HEK293 (cell line): ENCODE data around the gene IFFO2.

Experiments
- CTCF ChIA-PET: fragments of 350-600 bp; formaldehyde crosslinking; extraction: SDS; loops from one replicate; lab custom pipeline; 2021; ENCODE audit warnings: antibody characterized with exemption; lab: Yijun Ruan, JAX
- POLR2A ChIA-PET: fragments of 300-600 bp; formaldehyde crosslinking; extraction: SDS; loops from one replicate; lab custom pipeline; 2020; ENCODE audit warnings: antibody characterized with exemption, inconsistent platforms; lab: Yijun Ruan, JAX
- H3K27ac ChIP-seq: fragments of 200-500 bp; sonication (Bioruptor generic); 2 replicates; pipeline ENCODE4 v1.5.1; 2014; ENCODE audit warnings: low read depth, low read length, control low read depth, inconsistent platforms; ENCODE audit errors: extremely low read depth
- H3K36me3 ChIP-seq, 2 experiments: fragments of 200-500 bp in 1 of 2; sonication (Bioruptor generic) in 1 of 2; 1 replicate in 1 of 2; 2 replicates in 1 of 2; pipeline ENCODE4 v1.5.1; 2014 to 2017; ENCODE audit warnings: inconsistent platforms in 2 of 2, low read length in 2 of 2; ENCODE audit not compliant: control insufficient read depth in 2 of 2, insufficient read depth in 1 of 2
- H3K4me1 ChIP-seq: fragments of 200-500 bp; sonication (Bioruptor generic); 2 replicates; pipeline ENCODE4 v1.5.1; 2014; ENCODE audit warnings: mild to moderate bottlenecking, low read length, inconsistent platforms; ENCODE audit not compliant: control insufficient read depth, insufficient read depth
- H3K4me3 ChIP-seq: 2 replicates; pipeline ENCODE4 v1.5.1; 2011; ENCODE audit warnings: low read depth, mild to moderate bottlenecking, control low read depth, low read length, moderate library complexity
- H3K9me3 ChIP-seq: fragments of 200-500 bp; sonication (Bioruptor generic); 2 replicates; pipeline ENCODE4 v1.5.1; 2014; ENCODE audit warnings: low read depth, low read length, inconsistent platforms; ENCODE audit not compliant: control insufficient read depth, insufficient read depth
- EGR2 ChIP-seq: fragments of 450-650 bp; formaldehyde crosslinking; IDR thresholded peaks from 2 replicates; pipeline ENCODE4 v1.5.1; 2016; ENCODE audit warnings: low read depth, missing biosample characterization, missing genetic modification characterization
- KLF10 ChIP-seq: fragments of 450-650 bp; IDR thresholded peaks from 2 replicates; pipeline ENCODE4 v1.5.1; 2018; ENCODE audit warnings: missing biosample characterization, mild to moderate bottlenecking, missing genetic modification characterization
- ZBTB8A ChIP-seq: fragments of 450-650 bp; formaldehyde crosslinking; IDR thresholded peaks from 2 replicates; pipeline ENCODE4 v1.5.1; 2016; ENCODE audit warnings: missing biosample characterization, missing genetic modification characterization
- ZFHX2 ChIP-seq: fragments of 450-650 bp; formaldehyde crosslinking; conservative IDR thresholded peaks from 2 replicates; pipeline ENCODE4 v1.5.1; 2016; ENCODE audit warnings: missing biosample characterization, missing genetic modification characterization
- ZIC2 ChIP-seq: fragments of 450-650 bp; formaldehyde crosslinking; IDR thresholded peaks from 2 replicates; pipeline ENCODE4 v1.5.1; 2016; ENCODE audit warnings: missing biosample characterization, missing genetic modification characterization
- ZNF174 ChIP-seq: fragments of 450-650 bp; formaldehyde crosslinking; IDR thresholded peaks from 2 replicates; pipeline ENCODE4 v1.5.0; 2017; ENCODE audit warnings: missing biosample characterization, mild to moderate bottlenecking, missing genetic modification characterization
- ZNF239 ChIP-seq: fragments of 450-650 bp; formaldehyde crosslinking; IDR thresholded peaks from 2 replicates; pipeline ENCODE4 v1.5.1; 2016; ENCODE audit warnings: missing biosample characterization, missing genetic modification characterization
- ZNF24 ChIP-seq: fragments of 450-650 bp; formaldehyde crosslinking; IDR thresholded peaks from 2 replicates; pipeline ENCODE4 v1.5.1; 2016; ENCODE audit warnings: missing biosample characterization, missing genetic modification characterization
- ZNF266 ChIP-seq: fragments of 450-650 bp; formaldehyde crosslinking; IDR thresholded peaks from 2 replicates; pipeline ENCODE4 v1.5.1; 2016; ENCODE audit warnings: missing biosample characterization, missing genetic modification characterization, low read depth
- ZNF292 ChIP-seq: fragments of 450-650 bp; formaldehyde crosslinking; IDR thresholded peaks from 2 replicates; pipeline ENCODE4 v1.5.1; 2016; ENCODE audit warnings: low read depth, missing biosample characterization, missing genetic modification characterization, borderline replicate concordance
- ZNF302 ChIP-seq: fragments of 450-650 bp; formaldehyde crosslinking; IDR thresholded peaks from 2 replicates; pipeline ENCODE4 v1.5.1; 2016; ENCODE audit warnings: missing biosample characterization, missing genetic modification characterization, low read depth
- ZNF324 ChIP-seq: fragments of 450-650 bp; formaldehyde crosslinking; IDR thresholded peaks from 2 replicates; pipeline ENCODE4 v1.5.1; 2016; ENCODE audit warnings: missing biosample characterization, missing genetic modification characterization
- ZNF366 ChIP-seq: fragments of 450-650 bp; formaldehyde crosslinking; conservative IDR thresholded peaks from 2 replicates; pipeline ENCODE4 v1.5.1; 2016; ENCODE audit warnings: missing biosample characterization, missing genetic modification characterization
- ZNF391 ChIP-seq: fragments of 450-650 bp; formaldehyde crosslinking; IDR thresholded peaks from 2 replicates; pipeline ENCODE4 v1.5.1; 2016; ENCODE audit warnings: low read depth, missing biosample characterization, missing genetic modification characterization, borderline replicate concordance
- ZNF488 ChIP-seq: fragments of 450-650 bp; formaldehyde crosslinking; IDR thresholded peaks from 2 replicates; pipeline ENCODE4 v1.5.1; 2016; ENCODE audit warnings: missing biosample characterization, missing genetic modification characterization
- ZNF529 ChIP-seq: fragments of 450-650 bp; formaldehyde crosslinking; IDR thresholded peaks from 2 replicates; pipeline ENCODE4 v1.5.1; 2017; ENCODE audit warnings: missing genetic modification characterization, missing biosample characterization; ENCODE audit not compliant: insufficient replicate concordance
- ZNF558 ChIP-seq: fragments of 450-650 bp; formaldehyde crosslinking; IDR thresholded peaks from 2 replicates; pipeline ENCODE4 v1.5.1; 2016; ENCODE audit warnings: missing biosample characterization, missing genetic modification characterization
- ZNF670 ChIP-seq: fragments of 450-650 bp; formaldehyde crosslinking; IDR thresholded peaks from 2 replicates; pipeline ENCODE4 v1.5.1; 2016; ENCODE audit warnings: missing biosample characterization, missing genetic modification characterization, low read depth
- ZNF777 ChIP-seq: fragments of 450-650 bp; formaldehyde crosslinking; IDR thresholded peaks from 2 replicates; pipeline ENCODE4 v1.5.1; 2017; ENCODE audit warnings: missing biosample characterization, missing genetic modification characterization, borderline replicate concordance
- ZSCAN18 ChIP-seq: fragments of 450-650 bp; formaldehyde crosslinking; IDR thresholded peaks from 2 replicates; pipeline ENCODE4 v1.5.1; 2016; ENCODE audit warnings: missing biosample characterization, missing genetic modification characterization
- ZSCAN30 ChIP-seq: fragments of 450-650 bp; IDR thresholded peaks from 2 replicates; pipeline ENCODE4 v1.5.1; 2018; ENCODE audit warnings: missing biosample characterization, mild to moderate bottlenecking, missing genetic modification characterization, moderate library complexity
- TF ChIP-seq, protein P1 (sequence below): fragments of 450-650 bp; formaldehyde crosslinking; IDR thresholded peaks from 2 replicates; pipeline ENCODE4 v1.5.1; 2016; ENCODE audit warnings: missing biosample characterization, missing genetic modification characterization
- TF ChIP-seq, protein P2 (sequence below): fragments of 450-650 bp; IDR thresholded peaks from 2 replicates; pipeline ENCODE4 v1.5.1; 2018; ENCODE audit warnings: missing biosample characterization, mild to moderate bottlenecking, missing genetic modification characterization

Gene IFFO2

GRCh38 chr1:18989176-18989799 lies 32.8 kb upstream of the IFFO2 start:
- Histone ChIP-seq H3K9me3 (no peaks in the 10 kb centered on the region), H3K4me3 (no peak overlapping the region), H3K36me3 (no peaks in the 10 kb centered on the region), H3K27ac (no peak overlapping the region), H3K4me1 (no peaks in the 10 kb centered on the region)
- CTCF ChIA-PET: interaction anchor here (0.6 kb wide), 1 partner anchor 316 kb away, joined by 3 read pairs; no protein-coding TSS in a partner anchor
- TF ChIP-seq EGR2 (tag by site-specific recombination) (peak; percentile 70; the same call in 1 of the 2 replicates), ZFHX2 (tag by site-specific recombination) (peak; percentile 47), ZIC2 (tag by site-specific recombination) (peak; percentile 74), ZNF529 (tag by site-specific recombination) (no peak)
- TF ChIP-seq, protein P1, sequence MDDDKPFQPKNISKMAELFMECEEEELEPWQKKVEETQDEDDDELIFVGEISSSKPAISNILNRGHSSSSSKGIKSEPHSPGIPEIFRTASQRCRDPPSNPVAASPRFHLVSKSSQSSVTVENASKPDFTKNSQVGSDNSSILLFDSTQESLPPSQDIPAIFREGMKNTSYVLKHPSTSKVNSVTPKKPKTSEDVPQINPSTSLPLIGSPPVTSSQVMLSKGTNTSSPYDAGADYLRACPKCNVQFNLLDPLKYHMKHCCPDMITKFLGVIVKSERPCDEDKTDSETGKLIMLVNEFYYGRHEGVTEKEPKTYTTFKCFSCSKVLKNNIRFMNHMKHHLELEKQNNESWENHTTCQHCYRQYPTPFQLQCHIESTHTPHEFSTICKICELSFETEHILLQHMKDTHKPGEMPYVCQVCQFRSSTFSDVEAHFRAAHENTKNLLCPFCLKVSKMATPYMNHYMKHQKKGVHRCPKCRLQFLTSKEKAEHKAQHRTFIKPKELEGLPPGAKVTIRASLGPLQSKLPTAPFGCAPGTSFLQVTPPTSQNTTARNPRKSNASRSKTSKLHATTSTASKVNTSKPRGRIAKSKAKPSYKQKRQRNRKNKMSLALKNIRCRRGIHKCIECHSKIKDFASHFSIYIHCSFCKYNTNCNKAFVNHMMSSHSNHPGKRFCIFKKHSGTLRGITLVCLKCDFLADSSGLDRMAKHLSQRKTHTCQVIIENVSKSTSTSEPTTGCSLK (tag by site-specific recombination): no peak
- TF ChIP-seq, protein P2, sequence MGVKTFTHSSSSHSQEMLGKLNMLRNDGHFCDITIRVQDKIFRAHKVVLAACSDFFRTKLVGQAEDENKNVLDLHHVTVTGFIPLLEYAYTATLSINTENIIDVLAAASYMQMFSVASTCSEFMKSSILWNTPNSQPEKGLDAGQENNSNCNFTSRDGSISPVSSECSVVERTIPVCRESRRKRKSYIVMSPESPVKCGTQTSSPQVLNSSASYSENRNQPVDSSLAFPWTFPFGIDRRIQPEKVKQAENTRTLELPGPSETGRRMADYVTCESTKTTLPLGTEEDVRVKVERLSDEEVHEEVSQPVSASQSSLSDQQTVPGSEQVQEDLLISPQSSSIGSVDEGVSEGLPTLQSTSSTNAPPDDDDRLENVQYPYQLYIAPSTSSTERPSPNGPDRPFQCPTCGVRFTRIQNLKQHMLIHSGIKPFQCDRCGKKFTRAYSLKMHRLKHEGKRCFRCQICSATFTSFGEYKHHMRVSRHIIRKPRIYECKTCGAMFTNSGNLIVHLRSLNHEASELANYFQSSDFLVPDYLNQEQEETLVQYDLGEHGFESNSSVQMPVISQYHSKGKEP (tag by site-specific recombination): no peak
- POLR2A ChIA-PET: interaction anchor here (0.6 kb wide), 1 partner anchor 27 kb away, joined by 3 read pairs; no protein-coding TSS in a partner anchor

DNA sequence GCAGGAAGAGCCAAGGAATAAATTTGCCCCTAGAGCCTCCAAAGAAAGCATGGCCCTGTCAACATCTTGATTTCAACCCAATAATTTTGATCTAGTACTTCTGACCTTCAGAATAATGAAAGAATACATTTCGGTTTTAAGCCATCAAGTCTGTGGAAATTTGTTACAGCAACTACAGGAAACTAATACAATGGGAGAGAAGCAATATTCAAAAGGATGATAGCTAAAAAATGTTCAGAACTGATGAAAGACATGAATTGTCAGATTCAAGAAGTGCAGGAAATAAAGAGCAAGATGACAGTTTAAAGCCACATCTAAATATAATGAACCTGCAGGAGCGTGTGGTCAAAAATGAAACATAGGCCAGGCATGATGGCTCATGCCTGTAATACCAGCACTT lies 24.8 kb upstream of the IFFO2 start:
- no peaks in the 10 kb centered on the region for H3K4me1 ChIP-seq
- CTCF ChIA-PET: no interaction called here
- H3K4me3 ChIP-seq: no peak overlapping the region
- H3K27ac ChIP-seq: no peak overlapping the region
- no peaks in the 10 kb centered on the region for H3K36me3 ChIP-seq
- H3K9me3 ChIP-seq: no peaks in the 10 kb centered on the region
- TF ChIP-seq ZNF239 (tag by site-specific recombination): no peak
- TF ChIP-seq ZNF558: peak; percentile 98
- no peak for TF ChIP-seq ZNF391 (tag by site-specific recombination)
- TF ChIP-seq ZNF670 (tag by site-specific recombination): no peak
- POLR2A ChIA-PET: no interaction called here

DNA sequence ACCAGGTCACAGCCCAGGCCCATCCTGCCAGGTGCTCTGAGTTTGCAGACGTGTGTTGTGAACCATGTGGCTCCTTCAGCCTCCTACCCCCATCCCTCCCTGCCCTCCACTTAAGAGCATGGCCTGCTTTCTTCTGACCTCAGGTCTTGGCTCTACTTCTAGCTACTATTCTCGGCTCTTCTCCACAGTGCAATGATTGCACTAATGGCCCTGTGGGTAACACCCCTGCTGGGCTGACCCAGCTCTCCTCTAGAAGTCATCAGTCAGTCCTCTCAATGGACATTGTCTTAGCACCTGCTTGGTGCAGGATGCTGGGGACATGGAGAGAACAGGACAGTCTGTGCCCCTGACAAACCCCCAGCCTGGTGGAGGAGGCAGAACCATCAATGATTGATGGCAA lies 22.2 kb upstream of the IFFO2 start:
- Histone ChIP-seq H3K36me3 (no peaks in the 10 kb centered on the region), H3K9me3 (no peaks in the 10 kb centered on the region), H3K4me3 (no peak overlapping the region), H3K4me1 (no peaks in the 10 kb centered on the region), H3K27ac (no peak overlapping the region)
- CTCF ChIA-PET: no interaction called here
- TF ChIP-seq ZBTB8A (tag by site-specific recombination) (no peak), ZNF324 (tag by site-specific recombination) (no peak), KLF10 (no peak), ZIC2 (tag by site-specific recombination) (peak; percentile 15; the same call in 1 of the 2 replicates)
- POLR2A ChIA-PET: no interaction called here

DNA sequence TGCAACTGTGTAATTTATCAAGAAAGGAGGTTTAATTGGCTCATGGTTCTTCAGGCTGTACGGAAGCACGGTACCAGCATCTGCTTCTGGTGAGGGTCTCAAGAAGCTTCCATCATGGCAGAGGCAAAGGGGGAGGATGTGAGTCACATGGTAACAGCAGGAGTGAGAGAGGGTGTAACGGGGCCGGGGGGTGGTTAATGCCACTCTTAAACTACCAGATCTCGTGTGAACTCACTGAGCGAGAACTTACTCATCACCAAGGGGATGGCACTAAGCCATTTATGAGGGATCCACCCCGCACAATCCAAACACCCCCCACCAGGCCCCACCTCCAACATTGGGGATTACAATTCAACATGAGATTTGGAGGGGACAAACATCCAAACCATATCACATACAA lies 21.0 kb upstream of the IFFO2 start:
- ChIA-PET POLR2A (no interaction called here), CTCF (no interaction called here)
- H3K27ac ChIP-seq: no peak overlapping the region
- H3K4me3 ChIP-seq: no peak overlapping the region
- H3K4me1 ChIP-seq: no peaks in the 10 kb centered on the region
- H3K36me3 ChIP-seq: no peaks in the 10 kb centered on the region
- no peaks in the 10 kb centered on the region for H3K9me3 ChIP-seq
- TF ChIP-seq ZNF292 (tag by site-specific recombination): no peak
- TF ChIP-seq ZNF266 (tag by site-specific recombination): no peak
- no peak for TF ChIP-seq ZNF24
- TF ChIP-seq ZNF777 (tag by site-specific recombination): no peak
- no peak for TF ChIP-seq ZNF174 (tag by site-specific recombination)
- TF ChIP-seq ZSCAN30 (tag by site-specific recombination): no peak
- TF ChIP-seq ZNF366 (tag by site-specific recombination): no peak
- TF ChIP-seq ZNF488 (tag by site-specific recombination): no peak
- TF ChIP-seq ZSCAN18 (tag by site-specific recombination): no peak
- no peak for TF ChIP-seq ZNF302 (tag by site-specific recombination)
